Measurements from ENCODE around the gene LCN15.

DNA sequence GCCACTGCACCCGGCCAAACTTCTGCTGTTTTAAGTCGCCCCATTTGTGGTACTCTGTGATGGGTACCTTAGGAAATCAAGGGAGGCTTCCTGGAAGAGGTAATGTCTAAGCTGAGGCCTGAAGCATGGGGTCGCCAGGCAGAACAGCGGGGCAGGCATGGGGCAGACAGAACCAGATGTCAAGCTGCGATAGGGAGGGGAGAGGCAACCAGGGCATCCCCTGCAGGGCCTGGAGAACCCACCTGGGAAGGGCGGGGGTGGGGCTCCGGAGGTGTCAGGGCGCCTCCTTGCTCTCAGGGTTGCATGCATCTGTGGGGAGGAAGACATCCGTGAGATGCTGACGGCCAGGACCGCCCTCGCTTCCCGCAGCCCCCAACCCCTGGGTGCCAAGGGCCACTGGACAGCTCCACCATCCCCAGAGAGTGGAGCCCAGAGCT lies 2.8 kb downstream of the LCN15 start:
- TF ChIP-seq, protein P1, sequence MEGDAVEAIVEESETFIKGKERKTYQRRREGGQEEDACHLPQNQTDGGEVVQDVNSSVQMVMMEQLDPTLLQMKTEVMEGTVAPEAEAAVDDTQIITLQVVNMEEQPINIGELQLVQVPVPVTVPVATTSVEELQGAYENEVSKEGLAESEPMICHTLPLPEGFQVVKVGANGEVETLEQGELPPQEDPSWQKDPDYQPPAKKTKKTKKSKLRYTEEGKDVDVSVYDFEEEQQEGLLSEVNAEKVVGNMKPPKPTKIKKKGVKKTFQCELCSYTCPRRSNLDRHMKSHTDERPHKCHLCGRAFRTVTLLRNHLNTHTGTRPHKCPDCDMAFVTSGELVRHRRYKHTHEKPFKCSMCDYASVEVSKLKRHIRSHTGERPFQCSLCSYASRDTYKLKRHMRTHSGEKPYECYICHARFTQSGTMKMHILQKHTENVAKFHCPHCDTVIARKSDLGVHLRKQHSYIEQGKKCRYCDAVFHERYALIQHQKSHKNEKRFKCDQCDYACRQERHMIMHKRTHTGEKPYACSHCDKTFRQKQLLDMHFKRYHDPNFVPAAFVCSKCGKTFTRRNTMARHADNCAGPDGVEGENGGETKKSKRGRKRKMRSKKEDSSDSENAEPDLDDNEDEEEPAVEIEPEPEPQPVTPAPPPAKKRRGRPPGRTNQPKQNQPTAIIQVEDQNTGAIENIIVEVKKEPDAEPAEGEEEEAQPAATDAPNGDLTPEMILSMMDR (IDR thresholded peaks at IDR 0.05) = no peak
- TF ChIP-seq POLR2A (IDR thresholded peaks at IDR 0.05) = no peak
- no peak for TF ChIP-seq POLR2AphosphoS5 (IDR thresholded peaks at IDR 0.05)

Measured in sigmoid colon (tissue), 4 donors.